Muscle layer of colon (tissue), 2 donors: Measurements from ENCODE around the gene EFCC1.
A peak's percentile ranks its signal among the peaks of the same experiment; 100 is the strongest.
"Not testable (repeated sequence)": the region's sequence is repeated elsewhere in the genome, so short reads cannot be mapped to it uniquely, and the experiment has no call there.

Experiments used
- H3K27ac ChIP-seq: one replicate; pipeline ENCODE4 v1.7.0; 2013; ENCODE audit warnings: low read depth, mild to moderate bottlenecking, low read length, moderate library complexity
- H3K27me3 ChIP-seq, 2 donors: one replicate each; pipeline ENCODE4 v1.7.0; 2013; ENCODE audit warnings: low read length in 2 of 2, mild to moderate bottlenecking in 2 of 2; ENCODE audit not compliant: insufficient read depth in 2 of 2, control insufficient read depth in 1 of 2
- H3K36me3 ChIP-seq: one replicate; pipeline ENCODE4 v1.7.0; 2013; ENCODE audit warnings: mild to moderate bottlenecking, low read length; ENCODE audit not compliant: insufficient read depth
- H3K4me1 ChIP-seq: one replicate; pipeline ENCODE4 v1.7.0; 2013; ENCODE audit warnings: mild to moderate bottlenecking, low read length; ENCODE audit not compliant: insufficient read depth
- H3K4me3 ChIP-seq, 2 donors: one replicate each; pipeline ENCODE4 v1.7.0; 2013; ENCODE audit warnings: low read length in 2 of 2, low read depth in 1 of 2, mild to moderate bottlenecking in 1 of 2, moderate library complexity in 1 of 2
- H3K9ac ChIP-seq: one replicate; pipeline ENCODE4 v1.7.0; 2013; ENCODE audit warnings: low read length
- H3K9me3 ChIP-seq: one replicate; pipeline ENCODE4 v1.7.0; 2013; ENCODE audit warnings: mild to moderate bottlenecking, low read length
- donor health status: abdominal sarcoma.
- donor health status: Adenocarcinoma of cecum.

Gene EFCC1

DNA sequence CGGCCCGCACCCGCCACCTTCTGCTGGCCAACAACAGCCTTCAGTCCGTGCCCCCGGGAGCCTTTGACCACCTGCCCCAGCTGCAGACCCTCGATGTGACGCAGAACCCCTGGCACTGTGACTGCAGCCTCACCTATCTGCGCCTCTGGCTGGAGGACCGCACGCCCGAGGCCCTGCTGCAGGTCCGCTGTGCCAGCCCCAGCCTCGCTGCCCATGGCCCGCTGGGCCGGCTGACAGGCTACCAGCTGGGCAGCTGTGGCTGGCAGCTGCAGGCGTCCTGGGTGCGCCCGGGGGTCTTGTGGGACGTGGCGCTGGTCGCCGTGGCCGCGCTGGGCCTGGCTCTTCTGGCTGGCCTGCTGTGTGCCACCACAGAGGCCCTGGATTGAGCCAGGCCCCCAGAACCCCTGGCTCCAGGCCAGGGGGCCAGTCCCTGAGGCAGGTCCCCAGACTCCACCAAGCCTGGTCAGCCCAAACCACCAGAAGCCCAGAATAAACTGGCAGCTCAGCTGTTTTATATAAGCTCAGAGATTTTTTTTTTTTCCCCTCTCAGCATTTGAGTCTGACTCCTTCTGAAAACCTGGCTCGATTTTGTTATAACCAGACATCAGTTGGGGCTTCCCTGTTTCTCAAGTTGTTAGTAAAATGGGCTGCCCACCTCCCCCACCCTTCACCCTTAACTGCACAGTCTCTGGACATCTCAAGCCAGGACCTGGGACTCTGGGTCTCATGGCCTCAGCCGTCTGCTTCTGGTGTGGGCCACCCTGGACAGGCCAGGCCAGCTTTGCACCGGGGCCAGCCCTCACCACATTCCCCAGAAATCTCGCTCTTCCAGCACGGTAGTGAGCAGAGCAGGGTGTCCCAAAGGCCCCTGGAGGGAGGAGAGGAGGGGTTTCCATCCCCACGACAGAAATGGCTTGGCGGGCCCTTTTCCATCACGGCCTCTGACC is 61.1 kb downstream of the EFCC1 start:
- H3K4me3 ChIP-seq, result no peak overlapping the region
- H3K27me3 ChIP-seq, result no peaks in the 10 kb centered on the region
- no peak overlapping the region for H3K9ac ChIP-seq
- no peak overlapping the region for H3K27ac ChIP-seq
- no peaks in the 10 kb centered on the region for H3K9me3 ChIP-seq
- H3K4me1 ChIP-seq, result peaks cover 8% of the 10 kb centered on the region
- no peaks in the 10 kb centered on the region for H3K36me3 ChIP-seq

DNA sequence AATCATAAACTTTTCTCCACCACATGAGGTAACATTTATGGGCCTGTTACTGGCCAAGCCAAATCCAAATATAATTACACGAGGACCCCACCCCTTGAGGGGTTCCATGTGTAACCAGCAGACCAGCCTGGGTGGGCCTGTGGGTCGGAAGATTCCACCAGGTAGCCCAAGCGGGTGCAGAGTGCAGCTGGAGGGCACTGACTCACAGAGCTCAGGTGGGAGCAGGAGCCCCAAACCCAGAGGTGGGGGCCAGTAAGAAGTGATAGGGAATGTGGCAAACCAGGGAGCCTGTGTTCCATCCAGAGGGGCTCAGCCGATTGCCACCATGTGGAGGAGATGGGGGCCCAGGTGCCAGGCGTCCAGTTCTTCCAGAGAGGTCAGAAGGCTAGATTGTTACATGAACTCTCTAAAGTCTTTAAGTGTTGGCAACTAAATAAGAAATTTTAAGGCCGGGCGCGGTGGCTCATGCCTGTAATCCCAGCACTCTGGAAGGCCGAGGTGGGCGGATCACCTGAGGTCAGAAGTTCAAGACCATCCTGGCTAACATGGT is 62.1 kb downstream of the EFCC1 start:
- Histone ChIP-seq H3K9me3 (no peaks in the 10 kb centered on the region), H3K4me3 (no peak overlapping the region), H3K27me3 (no peaks in the 10 kb centered on the region), H3K27ac (no peak overlapping the region), H3K9ac (no peak overlapping the region), H3K36me3 (no peaks in the 10 kb centered on the region), H3K4me1 (peaks cover 6% of the 10 kb centered on the region)

DNA sequence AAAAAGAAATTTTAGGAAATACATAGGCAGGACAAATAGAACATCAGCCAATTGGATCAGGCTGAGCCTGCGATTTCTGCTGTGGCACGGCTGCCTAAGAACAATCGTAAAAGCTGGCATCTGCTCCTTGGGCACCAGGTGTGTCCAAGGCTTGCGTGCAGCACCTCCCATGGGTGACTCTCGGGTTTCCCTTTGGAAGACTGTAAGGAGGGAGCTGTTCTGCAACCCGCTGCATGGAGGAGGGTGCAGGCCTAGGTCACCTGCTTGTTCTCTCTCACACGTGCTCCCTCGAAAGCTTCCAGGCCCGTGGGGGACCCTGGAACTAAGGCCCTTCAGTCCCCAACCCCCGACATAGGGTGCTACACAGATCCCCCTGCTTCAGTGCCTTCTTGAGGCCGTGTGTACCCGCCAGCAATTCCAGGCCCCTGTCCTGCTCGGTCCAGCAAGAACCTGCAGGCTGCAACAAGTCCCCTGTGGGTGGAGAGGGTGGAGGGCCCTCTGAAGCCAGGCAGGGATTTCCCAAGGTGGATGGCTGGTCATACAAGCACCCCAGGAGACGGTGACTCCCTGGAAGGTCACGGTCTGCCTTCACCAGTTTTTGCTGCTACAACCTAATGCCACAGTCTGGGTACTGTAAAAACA is 62.9 kb downstream of the EFCC1 start:
- no peak overlapping the region for H3K9ac ChIP-seq
- H3K27me3 ChIP-seq, result no peaks in the 10 kb centered on the region
- H3K9me3 ChIP-seq, result no peaks in the 10 kb centered on the region
- H3K4me1 ChIP-seq, result no peaks in the 10 kb centered on the region
- H3K36me3 ChIP-seq, result no peaks in the 10 kb centered on the region
- H3K4me3 ChIP-seq, result no peak overlapping the region
- no peak overlapping the region for H3K27ac ChIP-seq

DNA sequence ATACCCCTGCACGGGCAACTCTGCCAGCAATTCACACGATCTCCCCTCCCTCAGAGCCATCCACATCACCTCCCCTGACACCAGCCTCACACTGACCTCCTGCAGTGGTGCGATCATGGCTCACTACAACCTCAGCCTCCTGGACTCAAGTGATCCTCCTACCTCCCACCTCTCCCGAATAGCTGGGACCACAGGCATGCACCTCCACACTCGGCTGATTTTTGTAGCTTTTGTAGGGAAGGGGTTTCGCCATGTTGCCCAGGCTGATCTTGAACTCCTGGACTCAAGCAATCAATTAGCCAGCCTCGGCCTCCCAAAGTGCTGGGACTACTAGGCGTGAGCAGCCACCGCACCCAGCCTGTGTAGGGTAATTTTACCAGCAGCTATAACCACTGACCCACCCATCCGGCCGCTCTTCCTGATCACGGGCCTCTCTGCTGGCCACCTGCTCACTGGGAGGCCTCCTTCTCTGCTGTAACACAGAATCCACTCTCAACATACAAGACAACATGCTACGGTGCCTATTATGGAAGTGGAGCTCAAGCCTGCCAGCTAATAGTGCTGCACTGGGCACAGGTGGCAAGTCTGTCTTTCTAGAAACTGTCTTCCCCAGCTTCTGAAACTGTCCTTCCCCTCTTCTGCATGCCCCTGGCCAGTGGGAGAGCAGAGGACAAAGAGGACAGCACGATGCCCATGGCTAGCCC is 64.1 kb downstream of the EFCC1 start:
- no peaks in the 10 kb centered on the region for H3K36me3 ChIP-seq
- no peak overlapping the region for H3K27ac ChIP-seq
- no peak overlapping the region for H3K4me3 ChIP-seq
- H3K9ac ChIP-seq, result no peak overlapping the region
- no peaks in the 10 kb centered on the region for H3K9me3 ChIP-seq
- no peaks in the 10 kb centered on the region for H3K27me3 ChIP-seq
- no peaks in the 10 kb centered on the region for H3K4me1 ChIP-seq

DNA sequence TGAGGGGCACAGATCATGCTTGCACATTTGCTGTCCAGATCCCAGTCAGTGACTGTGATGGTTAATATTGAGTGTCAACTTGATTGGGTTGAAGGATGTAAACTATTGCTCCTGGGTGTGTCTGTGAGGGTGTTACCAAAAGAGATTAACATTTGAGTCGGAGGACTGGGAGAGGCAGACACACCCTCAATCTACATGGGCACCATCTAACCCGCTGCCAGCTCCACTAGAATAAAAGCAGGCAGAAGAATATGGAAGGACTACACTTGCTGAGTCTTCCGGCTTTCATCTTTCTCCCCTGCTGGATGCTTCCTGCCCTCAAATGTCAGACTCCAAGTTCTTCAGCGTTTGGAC is 64.6 kb downstream of the EFCC1 start:
- Histone ChIP-seq H3K27ac (no peak overlapping the region), H3K36me3 (no peaks in the 10 kb centered on the region), H3K9me3 (no peaks in the 10 kb centered on the region), H3K9ac (no peak overlapping the region), H3K4me3 (no peak overlapping the region), H3K4me1 (no peaks in the 10 kb centered on the region), H3K27me3 (no peaks in the 10 kb centered on the region)

DNA sequence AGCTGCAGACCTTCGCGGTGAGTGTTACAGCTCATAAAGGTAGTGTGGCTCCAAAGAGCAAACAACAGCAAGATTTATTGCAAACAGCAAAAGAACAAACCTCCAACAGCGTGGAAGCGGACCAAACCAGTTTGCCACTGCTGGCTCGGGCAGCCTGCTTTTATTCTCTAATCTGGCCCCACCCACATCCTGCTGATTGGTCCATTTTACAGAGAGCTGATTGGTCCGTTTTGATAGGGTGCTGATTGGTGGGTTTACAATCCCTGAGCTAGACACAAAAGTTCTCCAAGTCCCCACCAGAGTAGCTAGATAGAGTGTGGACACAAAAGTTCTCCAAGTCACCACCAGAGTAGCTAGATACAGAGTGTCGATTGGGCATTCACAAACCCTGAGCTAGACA is 66.6 kb downstream of the EFCC1 start:
- not testable (repeated sequence) for H3K9me3 ChIP-seq, H3K4me3 ChIP-seq, H3K4me1 ChIP-seq, H3K27me3 ChIP-seq, H3K27ac ChIP-seq, H3K36me3 ChIP-seq, H3K9ac ChIP-seq

DNA sequence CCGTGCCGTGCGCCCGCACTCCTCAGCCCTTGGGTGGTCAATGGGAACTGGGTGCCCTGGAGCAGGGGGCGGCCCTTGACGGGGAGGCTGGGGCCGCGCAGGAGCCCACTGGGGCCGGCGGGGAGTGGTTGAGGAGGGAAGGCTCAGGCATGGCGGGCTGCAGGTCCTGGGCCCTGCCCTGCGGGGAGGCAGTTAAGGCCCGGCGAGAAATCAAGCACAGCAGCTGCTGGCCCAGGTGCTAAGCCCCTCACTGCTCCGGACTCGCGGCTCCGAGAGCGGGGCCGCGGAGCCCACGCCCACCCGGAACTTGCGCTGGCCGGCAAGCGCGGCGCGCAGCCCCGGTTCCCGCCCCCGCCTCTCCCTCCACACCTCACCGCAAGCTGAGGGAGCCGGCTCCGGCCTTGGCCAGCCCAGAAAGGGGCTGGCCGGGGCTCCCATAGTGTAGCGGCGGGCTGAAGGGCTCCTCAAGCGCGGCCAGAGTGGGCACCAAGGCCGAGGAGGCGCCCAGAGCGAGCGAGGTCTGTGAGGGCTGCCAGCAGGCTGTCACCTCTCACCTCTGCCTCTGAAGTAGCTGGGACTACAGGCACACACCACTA is 67.3 kb downstream of the EFCC1 start:
- Histone ChIP-seq H3K4me1 (no peaks in the 10 kb centered on the region), H3K27ac (no peak overlapping the region), H3K9ac (no peak overlapping the region), H3K36me3 (no peaks in the 10 kb centered on the region), H3K4me3 (peak overlapping the region in 1 of 2 donors; percentile 31), H3K9me3 (no peaks in the 10 kb centered on the region), H3K27me3 (no peaks in the 10 kb centered on the region)

DNA sequence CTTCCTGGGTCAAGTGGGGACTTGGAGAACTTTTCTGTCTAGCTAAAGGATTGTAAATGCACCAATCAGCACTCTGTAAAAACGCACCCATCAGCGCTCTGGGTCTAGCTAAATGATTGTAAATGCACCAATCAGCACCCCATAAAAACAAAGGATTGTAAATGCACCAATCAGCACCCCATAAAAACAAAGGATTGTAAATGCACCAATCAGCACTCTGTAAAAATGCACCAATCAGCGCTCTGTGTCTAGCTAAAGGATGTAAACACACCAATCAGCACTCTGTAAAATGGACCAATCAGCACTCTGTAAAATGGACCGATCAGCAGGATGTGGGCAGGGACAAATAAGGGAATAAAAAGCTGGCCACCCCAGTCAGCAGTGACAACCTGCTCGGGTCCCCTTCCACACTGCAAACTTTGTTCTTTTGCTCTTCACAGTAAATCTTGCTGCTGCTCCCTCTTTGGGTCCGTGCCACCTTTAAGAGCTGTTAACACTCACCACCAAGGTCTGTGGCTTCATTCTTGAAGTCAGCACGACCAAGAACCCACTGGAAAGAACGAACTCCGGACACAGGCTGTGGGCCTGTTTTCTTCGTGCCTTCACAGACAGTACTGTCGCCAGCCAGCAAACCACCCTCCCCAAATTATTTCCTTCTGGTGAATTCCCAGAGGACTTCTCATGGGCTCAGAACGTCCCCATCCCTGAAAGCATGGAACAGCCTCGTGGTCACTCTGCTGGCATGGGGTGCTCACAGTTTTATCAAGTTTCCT is 68.4 kb downstream of the EFCC1 start:
- H3K27me3 ChIP-seq, H3K27ac ChIP-seq, H3K4me1 ChIP-seq, H3K9ac ChIP-seq, H3K4me3 ChIP-seq, H3K9me3 ChIP-seq, H3K36me3 ChIP-seq: not testable (repeated sequence)

DNA sequence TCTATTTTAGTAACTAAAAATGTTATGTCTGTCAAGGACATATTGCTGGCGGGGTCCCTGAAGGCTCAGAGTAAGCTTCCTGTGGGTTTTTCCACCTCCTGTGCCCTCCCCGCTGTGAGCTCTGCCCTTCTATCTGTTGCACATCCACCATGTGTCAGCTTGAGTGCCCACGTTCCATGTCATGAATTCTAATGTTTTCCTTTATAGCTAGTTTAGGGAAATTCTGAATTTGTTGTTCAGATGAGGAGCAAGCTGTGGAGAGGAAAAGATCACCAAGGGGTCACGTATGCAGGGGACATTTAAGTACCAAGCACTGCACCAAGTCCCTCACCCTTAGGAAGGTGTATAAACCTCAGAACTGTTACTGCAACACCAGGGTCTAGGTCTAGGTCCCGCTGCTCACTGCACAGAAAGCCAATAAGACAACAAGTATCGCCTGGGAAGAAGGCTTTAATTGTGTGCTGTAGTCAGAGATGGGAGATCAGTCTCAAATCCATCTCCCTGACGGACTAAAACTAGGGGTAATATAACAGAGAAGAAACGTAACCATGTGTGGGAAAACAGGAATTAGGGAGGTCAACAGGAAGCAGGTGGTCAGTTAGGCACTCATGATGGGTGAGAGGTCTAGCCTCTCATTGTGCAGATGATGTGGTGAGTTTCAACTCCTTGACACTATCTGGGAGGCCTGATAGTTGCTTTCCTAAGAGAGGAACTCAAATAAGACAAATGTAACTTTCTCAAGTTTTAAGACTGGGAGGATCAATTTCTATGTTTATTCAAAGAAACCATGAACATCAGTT is 69.2 kb downstream of the EFCC1 start:
- no peaks in the 10 kb centered on the region for H3K9me3 ChIP-seq
- no peaks in the 10 kb centered on the region for H3K36me3 ChIP-seq
- H3K27ac ChIP-seq, result no peak overlapping the region
- H3K27me3 ChIP-seq, result no peaks in the 10 kb centered on the region
- no peaks in the 10 kb centered on the region for H3K4me1 ChIP-seq
- H3K9ac ChIP-seq, result no peak overlapping the region
- H3K4me3 ChIP-seq, result no peak overlapping the region

DNA sequence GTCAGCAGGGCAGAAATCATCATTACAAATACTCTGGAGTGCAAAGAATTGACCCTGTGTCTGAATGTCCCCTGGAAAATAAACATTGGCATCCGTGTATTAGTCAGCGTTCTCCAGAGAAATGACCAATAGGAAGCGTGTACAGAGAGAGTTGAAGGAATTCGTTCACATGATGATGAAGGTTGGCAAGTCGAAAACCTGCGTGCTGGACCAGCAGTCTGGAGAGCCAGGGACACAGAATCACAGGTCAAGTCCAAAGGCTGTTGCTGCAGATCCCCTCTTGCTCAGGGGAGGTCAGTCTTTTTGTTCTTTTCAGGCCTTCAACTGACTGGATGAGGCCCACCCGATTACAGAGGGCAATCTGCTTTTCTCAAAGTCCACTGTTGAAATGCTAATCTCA is 76.1 kb downstream of the EFCC1 start:
- H3K27ac ChIP-seq, result no peak overlapping the region

More for the DNA sequence above, 76.1 kb downstream of the EFCC1 start:
- H3K4me1 ChIP-seq, result no peaks in the 10 kb centered on the region
- H3K9me3 ChIP-seq, result no peaks in the 10 kb centered on the region
- H3K36me3 ChIP-seq, result no peaks in the 10 kb centered on the region
- no peak overlapping the region for H3K9ac ChIP-seq
- no peaks in the 10 kb centered on the region for H3K27me3 ChIP-seq
- no peak overlapping the region for H3K4me3 ChIP-seq
